SK-MEL-5 (cell line): ENCODE data around the gene ZBTB11. TPM values are rescaled to one million over a fixed set of nuclear protein-coding genes. Genes with fewer than 3 reads are reported as not detected.
"Not testable (repeated sequence)": the region's sequence is repeated elsewhere in the genome, so short reads cannot be mapped to it uniquely, and the experiment has no call there.

Experiments used
- DNase-seq: peaks from one replicate; pipeline ENCODE4 v3.0.0-alpha.2; 2016; ENCODE audit warnings: low read depth, low spot score
- in situ Hi-C: cut with HindIII; loops from 2 replicates; pipeline ENCODE4 v1.10.0; 2016; ENCODE audit warnings: low sequenced_read_pairs, high pct_unique_total_duplicates, low pct_unique_long_range_greater_than_20kb
- total RNA-seq: library from RNA; depleted of rRNA; stranded (reverse); fragments of >200 nt; shearing (Covaris generic); gene quantifications from 2 replicates; pipeline ENCODE4 v1.2.3, GENCODE V29; 2014

Gene ZBTB11
- total RNA-seq, 1 experiment from 2014 or later, result 21.7 TPM

- in situ Hi-C loops, result no loop called here
- DNase-seq, result no peak
Measured at GRCh38 chr3:101634591-101635196, 42.2 kb downstream of the ZBTB11 start.

GRCh38 chr3:101633186-101633585 is 43.7 kb downstream of the ZBTB11 start:
- no peak for DNase-seq
- in situ Hi-C loops, result no loop called here

GRCh38 chr3:101632586-101632985 is 44.3 kb downstream of the ZBTB11 start:
- in situ Hi-C loops, result no loop called here
- no peak for DNase-seq

- DNase-seq, in situ Hi-C loops: not testable (repeated sequence)
Measured at GRCh38 chr3:101631959-101632358, 45.0 kb downstream of the ZBTB11 start.

- in situ Hi-C loops, result no loop called here
- no peak for DNase-seq
Measured at GRCh38 chr3:101631098-101631796, 45.7 kb downstream of the ZBTB11 start.

GRCh38 chr3:101629219-101629618 is 47.7 kb downstream of the ZBTB11 start:
- no peak for DNase-seq

GRCh38 chr3:101625879-101626278 is 51.1 kb downstream of the ZBTB11 start:
- DNase-seq, result no peak
- in situ Hi-C loops, result no loop called here

More at GRCh38 chr3:101629219-101629618, 47.7 kb downstream of the ZBTB11 start:
- in situ Hi-C loops, result no loop called here

GRCh38 chr3:101624857-101625256 is 52.1 kb downstream of the ZBTB11 start:
- DNase-seq, result no peak
- in situ Hi-C loops, result no loop called here

GRCh38 chr3:101623656-101624055 is 53.3 kb downstream of the ZBTB11 start:
- in situ Hi-C loops, result no loop called here
- DNase-seq, result no peak

- in situ Hi-C loops, result no loop called here
Measured at GRCh38 chr3:101619734-101620133, 57.2 kb downstream of the ZBTB11 start.

GRCh38 chr3:101618726-101619125 is 58.2 kb downstream of the ZBTB11 start:
- in situ Hi-C loops, result no loop called here
- no peak for DNase-seq

More at GRCh38 chr3:101619734-101620133, 57.2 kb downstream of the ZBTB11 start:
- DNase-seq, result no peak

- DNase-seq, result no peak
- in situ Hi-C loops, result no loop called here
Measured at GRCh38 chr3:101617478-101617877, 59.5 kb downstream of the ZBTB11 start.

- in situ Hi-C loops, result no loop called here
- DNase-seq, result no peak
Measured at GRCh38 chr3:101615525-101615924, 61.4 kb downstream of the ZBTB11 start.

GRCh38 chr3:101613014-101613413 is 63.9 kb downstream of the ZBTB11 start:
- DNase-seq, in situ Hi-C loops: not testable (repeated sequence)

- DNase-seq, result no peak
- in situ Hi-C loops, result no loop called here
Measured at GRCh38 chr3:101611023-101611422, 65.9 kb downstream of the ZBTB11 start.

- DNase-seq, in situ Hi-C loops: not testable (repeated sequence)
Measured at GRCh38 chr3:101605398-101605797, 71.5 kb downstream of the ZBTB11 start.

GRCh38 chr3:101603184-101603583 is 73.7 kb downstream of the ZBTB11 start:
- DNase-seq, result no peak
- in situ Hi-C loops, result no loop called here

- DNase-seq, result no peak
- in situ Hi-C loops, result no loop called here
Measured at GRCh38 chr3:101602731-101603130, 74.2 kb downstream of the ZBTB11 start.
